B cell (primary cell): Measurements from ENCODE around the gene C10orf90.

ENCODE experiments used
- CTCF ChIP-seq: fragments of 200-600 bp; IDR thresholded peaks from one replicate; pipeline ENCODE4 v1.8.0; 2022; ENCODE audit warnings: antibody characterized with exemption, mild to moderate bottlenecking
- EZH2 ChIP-seq: IDR thresholded peaks from 2 replicates; pipeline ENCODE4 v1.6.1; 2012; ENCODE audit warnings: borderline replicate concordance, low read depth, mild to moderate bottlenecking, moderate library complexity, low read length; ENCODE audit not compliant: insufficient read depth, poor library complexity, severe bottlenecking

GRCh38 chr10:126687121-126687606, 16.7 kb upstream of the C10orf90 start:
- TF ChIP-seq CTCF (no peak), EZH2 (no peak)
